NCI-H2196 treated with DMSO at 0.1 percent for 48 hours (cell line): Measurements from ENCODE around the gene SWT1.
A peak's percentile ranks its signal among the peaks of the same experiment; 100 is the strongest.

Source experiments
- DNase-seq: peaks from one replicate; lab custom pipeline; 2025; ENCODE audit not compliant: unreplicated experiment; lab: John Stamatoyannopoulos, UW

Gene SWT1

DNA sequence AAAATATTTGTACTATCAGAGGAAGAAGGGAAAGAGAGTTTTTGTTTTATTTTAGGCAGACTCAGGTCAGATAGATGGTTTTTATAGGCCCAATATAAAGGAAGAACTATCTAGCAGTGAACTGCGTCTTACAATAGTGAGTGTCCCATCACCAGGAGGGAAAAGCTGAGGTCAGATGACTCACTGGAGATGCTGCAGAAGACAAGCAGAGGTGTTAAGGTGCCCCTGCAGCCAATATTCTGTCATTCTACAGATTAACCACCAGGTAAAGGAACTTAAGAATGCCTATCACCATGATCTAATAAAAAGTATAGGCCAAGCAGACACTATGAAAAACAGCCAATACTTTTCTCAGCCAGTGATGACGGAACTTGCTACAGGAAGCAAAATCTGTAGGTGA, 130.5 kb downstream of the SWT1 start:
- DNase-seq = no peak

DNA sequence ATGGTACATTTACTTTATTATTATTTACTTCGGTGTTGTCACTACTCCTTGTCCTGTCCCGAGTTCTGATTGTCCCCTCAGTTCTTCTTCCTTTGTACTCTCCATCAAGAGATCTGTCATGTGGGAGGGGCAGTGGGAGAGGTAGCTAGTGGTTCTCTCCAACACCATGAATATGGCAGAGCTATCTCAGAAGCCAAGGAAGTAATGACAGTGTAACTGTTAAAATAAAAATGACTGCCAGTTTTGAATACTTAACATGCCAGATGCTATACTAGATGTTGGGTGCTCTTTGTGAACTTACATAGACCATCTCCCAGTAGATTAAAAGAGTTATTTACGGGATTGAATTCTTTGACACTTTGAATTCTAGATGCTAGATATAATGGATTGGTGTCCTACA, 131.5 kb downstream of the SWT1 start:
- no peak for DNase-seq

DNA sequence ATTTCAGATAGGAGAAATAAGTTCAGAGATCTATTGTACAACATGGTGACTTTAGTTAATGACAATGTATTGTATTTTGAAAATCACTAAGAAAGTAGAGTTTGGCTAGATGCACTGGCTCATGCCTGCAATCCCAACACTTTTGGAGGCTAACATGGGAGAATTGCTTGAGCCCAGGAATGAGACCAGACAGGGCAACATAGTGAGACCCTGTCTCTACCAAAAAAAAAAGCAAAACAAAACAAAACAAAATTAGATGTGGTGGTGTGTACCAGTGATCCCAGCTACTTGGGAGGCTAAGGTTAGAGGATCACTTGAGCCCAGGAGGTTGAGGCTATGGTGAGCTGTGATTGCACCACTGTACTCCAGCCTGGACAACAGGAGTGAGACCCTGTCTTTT, 132.9 kb downstream of the SWT1 start:
- no peak for DNase-seq

DNA sequence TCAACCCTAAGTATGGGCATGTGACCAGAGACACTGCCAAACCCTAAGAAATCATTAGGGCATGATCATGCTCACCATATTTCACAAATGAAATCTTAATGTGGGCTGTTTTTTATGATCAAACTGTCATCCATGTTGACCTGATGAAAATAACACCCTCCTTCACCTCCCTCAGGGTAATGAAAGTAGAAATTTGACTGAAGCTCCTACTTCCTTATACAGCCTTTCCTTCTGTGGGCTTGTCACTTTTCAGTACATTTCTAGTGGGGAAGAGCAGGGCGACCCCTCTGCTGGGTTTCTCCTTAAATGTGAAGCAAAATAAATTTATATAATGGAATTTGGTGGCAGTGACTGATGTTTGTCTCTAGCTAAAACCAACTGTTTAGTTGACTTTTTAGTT, 134.2 kb downstream of the SWT1 start:
- no peak for DNase-seq

DNA sequence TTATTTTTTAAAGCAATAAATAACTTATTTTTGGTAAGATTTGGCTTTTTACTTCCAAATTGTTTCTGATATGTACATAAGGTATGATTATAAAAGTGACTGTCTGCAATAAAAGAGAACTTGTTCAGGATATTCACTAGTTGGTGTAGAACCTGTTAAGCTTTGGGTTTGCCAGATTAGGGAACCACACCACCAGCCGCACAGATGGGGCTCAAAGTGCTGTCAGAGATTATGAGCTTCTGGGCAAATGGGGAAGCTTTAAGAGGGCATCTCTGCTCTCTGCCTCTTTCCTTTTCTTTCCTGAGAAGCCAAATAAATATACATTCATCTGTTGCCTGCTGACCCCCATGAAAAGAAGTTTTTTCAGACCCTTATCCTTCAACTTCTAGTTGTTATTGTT, 134.7 kb downstream of the SWT1 start:
- DNase-seq = no peak

DNA sequence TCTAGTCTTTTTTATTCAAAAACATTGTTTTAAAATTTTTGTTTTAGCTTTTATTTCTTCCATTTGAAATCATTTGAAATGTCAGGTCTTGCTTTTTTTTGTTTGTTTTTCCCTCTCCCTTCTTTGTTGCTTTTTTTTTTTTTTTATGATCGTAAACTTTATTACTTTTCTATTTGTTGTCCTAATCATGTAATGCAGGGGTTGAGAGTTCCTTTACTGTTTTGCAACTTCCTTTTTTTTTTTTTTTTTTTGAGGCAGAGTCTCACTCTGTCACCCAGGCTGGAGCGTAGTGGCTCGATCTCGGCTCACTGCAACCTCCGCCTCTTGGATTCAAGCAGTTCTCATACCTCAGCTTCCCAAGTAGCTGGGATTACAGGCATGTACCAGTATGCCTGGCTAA, 135.3 kb downstream of the SWT1 start:
- DNase-seq = no peak

DNA sequence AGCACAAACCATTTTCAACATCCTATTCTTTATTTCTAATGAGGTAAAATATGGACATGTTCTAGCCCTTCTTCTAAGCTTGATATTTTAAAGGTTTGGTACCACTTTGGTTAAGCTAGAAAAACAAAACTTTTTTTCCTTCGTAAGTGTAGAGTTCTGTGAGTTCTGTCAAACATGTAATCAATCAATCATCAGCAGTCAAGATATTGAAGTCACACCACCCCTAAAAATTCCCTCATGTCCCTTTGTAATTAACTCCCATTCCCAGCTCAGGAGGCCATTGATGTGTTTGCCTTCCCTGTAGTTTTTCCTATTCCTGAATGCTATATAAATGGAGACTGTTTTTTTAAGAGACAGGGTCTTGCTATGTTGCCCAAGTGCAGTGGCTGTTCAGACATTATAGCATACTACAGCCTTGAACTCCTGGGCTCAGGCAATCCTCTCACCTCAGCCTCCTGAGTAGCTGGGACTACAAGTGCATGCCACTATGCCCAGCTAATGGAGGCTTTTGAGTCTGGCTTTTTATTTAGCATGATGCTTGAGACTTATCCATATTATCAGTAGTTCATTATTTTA, 137.1 kb downstream of the SWT1 start:
- DNase-seq = no peak

DNA sequence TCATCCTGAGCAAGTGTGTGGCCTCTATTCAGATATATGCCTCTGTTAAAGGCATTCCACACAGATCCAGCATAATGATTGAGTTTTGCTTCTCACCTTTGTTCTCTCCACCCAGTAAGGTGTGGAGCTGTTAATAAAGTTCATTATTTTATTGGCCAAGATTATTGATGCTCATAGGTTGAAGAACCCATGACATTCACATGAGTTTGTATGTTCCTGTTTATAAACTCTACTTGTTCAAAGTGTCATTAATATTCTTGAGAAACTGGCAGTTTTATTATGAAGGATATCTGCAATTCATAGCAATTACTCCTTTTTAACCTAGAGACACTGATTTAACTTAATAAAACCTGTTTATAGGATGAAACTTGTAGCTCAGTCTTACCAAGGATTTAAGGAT, 138.1 kb downstream of the SWT1 start:
- no peak for DNase-seq

DNA sequence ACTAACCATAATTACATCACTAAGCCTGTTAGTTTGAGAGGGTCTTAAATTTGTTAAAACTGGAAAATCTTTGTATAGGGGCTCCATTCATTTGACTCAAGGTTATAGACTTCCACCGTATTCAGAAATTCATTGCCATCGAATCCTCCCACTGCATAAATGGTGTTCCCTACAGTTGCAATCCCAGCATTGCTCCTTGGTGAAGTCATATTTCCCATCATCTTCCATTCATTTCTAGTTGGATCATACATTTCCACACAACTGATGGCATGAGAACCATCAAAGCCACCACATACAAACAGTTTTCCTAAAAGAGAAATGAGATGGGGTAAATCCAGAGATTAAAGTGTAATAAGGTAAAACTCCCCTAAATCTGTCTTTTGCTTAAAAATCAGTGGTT, 141.0 kb downstream of the SWT1 start:
- DNase-seq = no peak

DNA sequence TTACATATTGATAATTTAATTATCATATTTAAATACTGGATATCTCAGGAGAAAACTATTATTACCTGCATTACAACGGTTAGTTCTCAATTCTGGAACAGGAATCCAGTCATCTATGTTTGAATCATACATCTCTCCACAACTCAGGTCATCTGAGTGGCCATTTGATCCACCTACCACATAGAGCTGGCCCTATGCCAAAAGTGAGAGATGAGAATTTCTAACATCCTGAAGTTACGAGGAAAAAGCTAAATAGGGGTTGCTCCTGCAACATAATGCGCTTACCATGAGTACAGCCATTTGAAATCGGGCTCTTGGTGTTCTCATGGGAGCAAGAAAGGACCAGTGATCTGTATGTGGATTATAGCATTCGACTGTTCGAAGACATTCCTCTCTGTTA, 143.2 kb downstream of the SWT1 start:
- no peak for DNase-seq

DNA sequence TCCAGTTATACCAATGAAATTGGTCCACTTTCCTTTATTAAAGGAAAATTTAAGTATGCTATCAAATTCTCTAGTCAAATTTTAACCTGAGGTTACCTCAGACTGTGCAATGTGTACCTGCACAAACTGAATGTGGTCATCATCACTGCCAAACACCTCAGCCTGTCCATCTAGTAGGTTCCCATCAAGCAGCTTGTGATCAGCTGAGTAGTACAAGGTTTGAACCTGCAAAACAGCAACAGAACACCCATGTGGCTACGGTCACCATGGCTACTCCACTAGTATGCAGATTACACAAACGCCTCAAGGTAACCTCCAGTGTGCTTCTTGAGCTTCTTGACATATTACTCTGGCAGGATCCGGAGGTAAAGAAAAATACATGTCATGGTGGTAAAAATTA, 148.5 kb downstream of the SWT1 start:
- DNase-seq = no peak

DNA sequence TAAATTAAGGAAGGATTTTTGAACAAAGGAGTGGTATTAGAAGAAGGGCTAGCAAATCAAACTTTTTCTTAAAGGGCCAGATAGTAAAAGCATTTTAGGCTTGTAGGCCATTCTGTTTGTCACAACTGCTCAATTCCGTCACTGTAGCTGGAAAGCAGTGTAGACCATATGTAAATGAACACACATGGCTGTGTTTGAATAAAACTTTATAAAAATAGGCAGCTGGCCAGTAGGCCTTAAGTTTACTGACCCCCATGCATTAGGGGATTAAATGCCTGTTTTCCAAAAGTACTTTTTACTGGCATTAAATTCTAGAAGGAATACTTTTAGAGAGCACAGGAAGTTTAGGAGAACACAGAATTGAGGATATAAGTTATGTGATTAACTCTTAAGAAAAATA, 151.2 kb downstream of the SWT1 start:
- no peak for DNase-seq

DNA sequence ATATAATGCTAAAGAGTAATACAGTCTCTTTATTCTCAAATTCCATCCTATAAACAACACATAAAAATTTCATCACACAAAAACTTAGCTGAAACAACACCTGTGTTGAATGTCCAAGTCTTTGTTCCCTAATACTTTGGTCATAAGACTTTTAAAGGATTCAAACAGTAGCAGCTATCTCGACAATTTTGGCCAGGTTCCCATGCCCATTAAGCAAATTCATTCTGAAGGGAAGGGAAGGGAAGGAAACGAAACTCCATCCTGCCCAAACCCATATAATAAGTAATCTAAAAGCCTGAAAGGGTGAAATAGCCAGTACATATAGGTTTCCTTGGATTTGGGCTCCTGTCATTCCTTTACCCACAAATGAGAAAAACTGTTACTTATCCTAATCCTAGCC, 152.6 kb downstream of the SWT1 start:
- no peak for DNase-seq

DNA sequence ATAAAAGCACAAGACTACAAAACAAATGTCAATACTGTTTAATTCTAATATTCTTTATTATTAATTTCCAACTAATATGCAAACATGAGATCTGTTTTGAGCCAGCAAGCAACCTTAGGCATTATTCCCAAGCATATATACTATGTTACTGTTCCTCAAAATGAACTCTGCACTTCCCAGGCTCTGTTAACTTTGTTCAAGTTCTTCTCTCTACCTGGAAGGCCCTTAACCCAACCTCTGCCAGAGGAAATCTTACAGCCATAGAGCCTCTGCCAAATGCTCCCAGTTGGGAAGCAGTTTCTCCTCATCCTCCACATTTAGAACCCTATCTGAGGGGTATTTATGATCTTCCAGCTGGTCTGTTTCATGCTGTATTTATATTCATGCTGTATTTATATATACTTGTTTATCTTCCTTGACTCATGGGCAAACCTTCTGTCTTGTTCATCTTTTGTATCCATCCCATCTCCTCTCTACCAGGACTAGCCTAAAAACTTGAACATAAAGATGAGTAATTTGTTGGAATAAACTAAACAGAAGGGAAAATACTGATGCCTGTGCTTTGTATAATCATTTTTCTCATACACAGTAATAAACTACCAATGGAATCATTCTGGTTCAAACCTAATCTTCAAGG, 154.7 kb downstream of the SWT1 start:
- DNase-seq = no peak

DNA sequence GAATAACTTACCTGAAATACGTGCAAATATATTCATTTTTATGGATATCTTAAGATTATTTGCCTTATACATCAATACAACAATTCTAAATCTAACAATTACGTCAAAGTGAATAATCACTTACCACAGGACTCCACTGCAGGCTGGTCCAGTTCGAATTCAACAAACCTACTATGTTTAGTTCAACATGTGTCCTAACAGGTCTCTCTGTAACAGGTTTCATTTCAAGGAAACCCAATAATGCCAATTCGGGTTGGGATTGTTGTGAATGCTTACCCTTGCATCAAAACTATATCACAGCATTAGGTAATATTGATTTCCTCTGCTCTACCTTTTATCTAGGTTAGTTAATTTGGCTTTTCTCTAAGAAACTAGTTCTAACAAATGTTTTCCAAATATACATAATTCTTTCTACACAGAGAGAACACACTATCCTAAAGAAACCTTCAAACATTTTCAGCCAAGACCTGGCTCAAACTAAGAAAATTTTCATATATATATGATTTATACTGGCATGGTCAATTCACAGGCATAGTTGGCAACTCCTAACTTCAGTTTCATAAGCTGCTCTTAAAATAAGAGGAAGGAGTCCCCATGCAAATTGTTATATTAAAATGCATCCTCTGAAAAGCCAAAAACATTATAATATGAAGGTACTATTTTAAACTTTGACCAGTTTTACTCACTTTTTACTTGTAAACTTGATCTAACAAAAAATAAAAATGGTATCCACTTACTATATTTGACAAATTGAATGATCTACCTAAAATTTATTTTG, 155.6 kb downstream of the SWT1 start:
- DNase-seq = no peak

DNA sequence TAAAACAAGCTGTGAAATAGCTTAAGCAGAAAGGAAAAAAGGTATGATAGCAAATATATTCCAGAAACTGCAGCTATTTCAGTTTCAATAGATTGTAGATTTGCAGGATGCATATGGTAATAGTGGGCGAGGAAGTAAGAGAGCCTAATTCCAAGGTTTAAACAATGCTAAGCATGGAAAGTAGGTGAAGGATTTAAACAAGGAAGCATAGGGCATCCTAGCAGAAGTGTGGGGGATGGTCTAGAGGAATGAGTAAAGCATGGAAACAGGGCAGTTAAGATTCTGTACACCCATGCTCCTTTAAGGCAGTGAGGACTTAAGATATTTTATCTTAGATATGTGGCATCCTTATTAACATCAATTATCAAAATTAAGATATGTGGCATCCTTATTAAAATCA, 157.4 kb downstream of the SWT1 start:
- DNase-seq = no peak

DNA sequence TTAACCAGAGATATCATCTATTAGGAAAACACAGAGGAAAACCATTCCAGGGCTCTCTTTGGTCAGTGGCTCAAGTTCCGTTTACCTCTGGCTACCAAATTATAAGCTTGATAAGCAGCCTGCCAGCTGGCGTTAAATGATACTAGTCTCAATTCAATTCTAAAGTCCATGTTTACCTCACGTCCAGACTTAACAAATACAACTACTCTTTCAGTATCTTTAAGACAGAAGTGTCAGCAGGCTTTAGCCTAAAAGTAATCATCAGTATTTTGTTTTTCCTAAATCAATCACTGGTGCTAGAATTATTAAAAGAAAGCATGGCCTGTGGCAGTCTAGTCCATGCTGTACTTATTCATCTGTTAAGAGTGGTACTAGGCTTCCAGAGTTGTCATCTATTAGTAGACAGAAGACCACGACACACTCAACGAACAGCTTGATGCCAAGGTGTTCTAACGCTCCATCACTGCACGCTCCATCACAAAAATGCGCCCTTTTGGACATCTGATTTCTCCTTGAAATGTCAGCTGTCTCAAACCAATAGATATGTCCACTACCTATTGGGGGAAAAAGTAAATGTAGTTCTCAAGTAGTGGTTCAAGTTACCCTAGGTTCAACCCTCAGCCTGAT, 158.6 kb downstream of the SWT1 start:
- no peak for DNase-seq

DNA sequence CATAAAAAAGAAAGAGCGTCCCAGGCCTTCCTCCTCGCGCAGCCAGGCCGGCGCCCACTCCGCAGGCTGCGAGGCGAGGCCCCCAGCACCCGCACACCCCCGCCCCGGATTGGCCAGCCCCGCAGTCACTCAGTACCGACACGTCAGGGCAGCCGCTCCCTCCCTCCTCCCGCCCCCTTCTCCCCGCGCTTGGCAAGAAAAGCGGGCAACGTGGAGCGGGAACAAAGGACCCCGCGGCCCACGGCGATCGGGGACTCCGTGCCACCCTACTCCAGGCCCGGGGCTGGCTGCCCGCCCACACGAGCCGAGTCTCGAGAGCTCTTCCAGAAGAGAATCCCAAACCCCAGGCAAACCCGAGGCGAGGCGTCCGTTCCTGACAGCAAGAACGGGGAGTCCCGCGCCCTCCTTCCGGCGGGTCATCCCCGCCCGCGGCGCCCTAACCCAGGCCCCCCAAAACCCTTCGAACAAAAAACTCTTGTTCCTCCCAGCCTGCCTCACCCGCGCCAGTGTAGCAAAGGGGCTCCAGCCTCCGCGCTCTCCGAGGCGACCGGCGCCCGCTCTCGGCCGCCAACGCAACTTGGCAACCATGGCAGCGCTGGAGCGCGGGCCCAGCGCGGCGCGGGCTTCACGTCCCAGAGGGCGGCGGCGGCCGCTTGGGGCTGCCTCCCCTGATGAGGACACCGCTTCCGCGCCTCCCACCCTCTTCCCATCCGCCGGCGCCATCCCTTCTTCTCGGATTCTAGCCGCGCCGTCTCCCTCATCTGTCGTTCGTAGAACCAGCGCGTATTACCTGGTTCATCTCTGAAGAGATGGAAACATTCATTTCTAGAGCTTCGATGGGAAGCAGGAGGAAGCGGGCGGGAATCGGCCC, 159.4 kb downstream of the SWT1 start:
- peak; percentile 22 for DNase-seq

DNA sequence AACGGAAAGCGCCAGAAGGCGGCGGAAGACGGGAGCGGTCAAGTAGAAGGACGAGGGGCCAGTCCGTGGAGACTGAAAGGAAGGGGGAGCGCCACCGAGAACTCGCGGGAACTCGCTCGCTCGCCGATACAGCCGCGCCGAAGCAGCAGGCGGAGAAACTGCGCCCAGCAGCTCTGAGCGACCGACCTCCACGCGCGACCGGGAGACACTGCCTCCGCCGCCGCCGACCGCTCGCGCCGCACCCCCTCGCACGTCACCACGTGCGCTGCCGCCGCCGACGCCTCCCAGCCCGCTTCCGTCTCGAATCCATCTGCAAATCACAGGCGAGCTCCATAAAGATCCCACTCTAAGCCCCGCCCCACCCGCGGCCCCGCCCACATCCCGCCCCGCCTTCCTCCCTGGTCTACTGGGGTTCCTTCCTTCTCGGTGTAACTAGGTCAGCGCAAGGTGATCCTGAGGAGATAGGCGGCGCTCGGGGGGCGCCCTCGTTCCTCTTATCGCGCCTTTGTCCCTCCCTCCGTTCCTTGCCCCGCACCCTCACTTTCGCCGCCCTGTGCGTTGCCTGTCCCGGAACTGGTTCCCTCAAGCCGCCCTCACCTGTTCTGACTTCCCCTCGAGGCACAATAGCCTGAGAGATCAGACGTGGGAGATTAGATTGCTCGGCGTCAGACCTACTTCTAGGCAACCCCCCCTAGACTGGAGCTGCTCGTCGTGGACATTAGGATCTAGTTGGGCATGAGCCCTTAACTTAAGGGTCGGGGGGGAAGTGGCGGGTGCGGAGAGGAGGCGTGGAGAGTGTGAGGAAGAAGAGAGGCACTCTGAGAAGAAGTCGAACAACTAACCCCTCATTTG, 160.3 kb downstream of the SWT1 start, which contains the start of gene IVNS1ABP:
IVNS1ABP (minus strand) TSS at position 210 of the 852 bp plus-strand sequence. CDS start 7,750 bp downstream, outside the sequence.
- peak; percentile 96 for DNase-seq

DNA sequence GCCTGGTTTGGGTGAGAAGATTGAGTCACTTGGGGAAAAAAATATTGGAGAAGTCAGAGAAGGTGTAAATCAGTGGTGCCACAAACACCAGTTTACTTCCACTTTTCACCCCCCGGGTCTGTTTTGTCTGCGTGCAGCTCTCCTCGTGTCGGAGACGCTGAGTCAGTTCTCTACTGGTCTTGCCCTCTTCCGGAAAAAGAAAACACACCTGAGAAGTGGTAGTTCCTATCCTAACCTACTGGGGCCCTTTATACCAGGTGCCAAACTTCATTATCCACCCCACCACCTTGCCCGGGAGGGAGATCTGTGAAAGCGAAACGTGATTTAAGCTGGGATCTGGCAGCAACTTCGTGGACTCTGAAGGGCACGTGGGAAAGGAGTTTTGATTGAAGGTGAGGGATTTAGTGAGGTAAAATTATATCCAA, 160.9 kb downstream of the SWT1 start:
- peak; percentile 40 for DNase-seq
